ENCODE results near the gene PPP2R3B. TPM values are rescaled to one million over a fixed set of nuclear protein-coding genes. Genes with fewer than 3 reads are reported as not detected.

The PPP2R3B gene
- total and polyA plus RNA-seq, 2 of the 4 experiments (the other 2 are of a cell fraction), result 13.2 to 13.3 TPM

GRCh38 chrX:336227-336626 lies 50.5 kb downstream of the PPP2R3B start:
- 75% methylated on average over 8 of the region's 21 CpGs; no CpG with 5 or more reads in 1 of the 2 experiments for WGBS, 2 experiments (ENCODE audit: extremely low coverage in 2 of 2, insufficient read length in 1 of 2)
- no peak for ATAC-seq (ENCODE audit: low read depth)
- H3K18ac ChIP-seq (ENCODE audit: low read depth, low read length), result no peak overlapping the region

More at GRCh38 chrX:336227-336626, 50.5 kb downstream of the PPP2R3B start:
- no peak overlapping the region for H2BK5ac ChIP-seq (ENCODE audit: low read depth, low read length, poor library complexity, severe bottlenecking)
- no peak overlapping the region for H2BK20ac ChIP-seq (ENCODE audit: low read depth, low read length)
- peaks cover 3% of the 10 kb centered on the region for H3K4me1 ChIP-seq (ENCODE audit: control insufficient read depth, insufficient read depth, low read length)
- BruUV-seq (replicated peaks), result no TSS peak
- H3K4ac ChIP-seq (ENCODE audit: low read depth, low read length), result no peak overlapping the region
- in situ Hi-C loops (cut with MboI; ENCODE audit: low sequenced_read_pairs), result no loop called here
- H3K9me1 ChIP-seq (ENCODE audit: insufficient read depth, low read length), result no peaks in the 10 kb centered on the region
- peaks cover 26% of the 10 kb centered on the region; the same call in 1 of the 2 replicates for H3K36me3 ChIP-seq (ENCODE audit: control insufficient read depth, insufficient read depth, low read length)
- H2AK9ac ChIP-seq (replicated peaks; ENCODE audit: low read depth, low read length, poor library complexity), result no peak overlapping the region
- no peak for TF ChIP-seq MXI1 (IDR thresholded peaks at IDR 0.05; ENCODE audit: borderline replicate concordance, low read depth, low read length)
- no peak for TF ChIP-seq CEBPB (IDR thresholded peaks at IDR 0.05; ENCODE audit: low read depth, low read length)
- no peak for TF ChIP-seq RCOR1 (IDR thresholded peaks at IDR 0.05; ENCODE audit: insufficient replicate concordance, low read length)
- TF ChIP-seq RAD21 (IDR thresholded peaks at IDR 0.05; ENCODE audit: low read length), result no peak
- TF ChIP-seq POLR2A (IDR thresholded peaks at IDR 0.05; ENCODE audit: low read depth, low read length), result no peak
- TF ChIP-seq NFE2L2 (IDR thresholded peaks at IDR 0.05; ENCODE audit: low read depth, low read length), result no peak
- no peak for TF ChIP-seq CTCF (conservative IDR thresholded peaks at IDR 0.05; ENCODE audit: low read depth, low read length)
- no peak for TF ChIP-seq MAFK (IDR thresholded peaks at IDR 0.05; ENCODE audit: low read depth, low read length)
- TF ChIP-seq, protein P1, sequence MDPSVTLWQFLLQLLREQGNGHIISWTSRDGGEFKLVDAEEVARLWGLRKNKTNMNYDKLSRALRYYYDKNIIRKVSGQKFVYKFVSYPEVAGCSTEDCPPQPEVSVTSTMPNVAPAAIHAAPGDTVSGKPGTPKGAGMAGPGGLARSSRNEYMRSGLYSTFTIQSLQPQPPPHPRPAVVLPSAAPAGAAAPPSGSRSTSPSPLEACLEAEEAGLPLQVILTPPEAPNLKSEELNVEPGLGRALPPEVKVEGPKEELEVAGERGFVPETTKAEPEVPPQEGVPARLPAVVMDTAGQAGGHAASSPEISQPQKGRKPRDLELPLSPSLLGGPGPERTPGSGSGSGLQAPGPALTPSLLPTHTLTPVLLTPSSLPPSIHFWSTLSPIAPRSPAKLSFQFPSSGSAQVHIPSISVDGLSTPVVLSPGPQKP (IDR thresholded peaks at IDR 0.05; ENCODE audit: borderline replicate concordance, low read depth, low read length), result no peak
- TF ChIP-seq, protein P2, sequence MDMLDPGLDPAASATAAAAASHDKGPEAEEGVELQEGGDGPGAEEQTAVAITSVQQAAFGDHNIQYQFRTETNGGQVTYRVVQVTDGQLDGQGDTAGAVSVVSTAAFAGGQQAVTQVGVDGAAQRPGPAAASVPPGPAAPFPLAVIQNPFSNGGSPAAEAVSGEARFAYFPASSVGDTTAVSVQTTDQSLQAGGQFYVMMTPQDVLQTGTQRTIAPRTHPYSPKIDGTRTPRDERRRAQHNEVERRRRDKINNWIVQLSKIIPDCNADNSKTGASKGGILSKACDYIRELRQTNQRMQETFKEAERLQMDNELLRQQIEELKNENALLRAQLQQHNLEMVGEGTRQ (IDR thresholded peaks at IDR 0.05; ENCODE audit: low read depth, low read length), result no peak
- TF ChIP-seq MAZ (IDR thresholded peaks at IDR 0.05; ENCODE audit: borderline replicate concordance, low read depth, low read length), result no peak
- no peak for TF ChIP-seq CHD1 (IDR thresholded peaks at IDR 0.05; ENCODE audit: low read depth, low read length)
- H3K9ac ChIP-seq (ENCODE audit: low read depth, low read length), result no peak overlapping the region
- POLR2A ChIA-PET (ENCODE audit: unreplicated experiment), result no interaction called here
- H2AK5ac ChIP-seq (ENCODE audit: low read depth, low read length), result no peak overlapping the region
- intact Hi-C loops (cut with micrococcal nuclease), result no loop called here
- H4K5ac ChIP-seq (ENCODE audit: low read depth, low read length), result no peak overlapping the region
- CTCF ChIA-PET, result no interaction called here
- H3K56ac ChIP-seq (ENCODE audit: extremely low read depth, insufficient read depth, low read length), result no peak overlapping the region
- no peak overlapping the region for H3K4me3 ChIP-seq (ENCODE audit: insufficient read depth, low read depth, low read length)
- no peak overlapping the region for H3K23ac ChIP-seq (ENCODE audit: low read depth, low read length)
- no peak for DNase-seq
- no peak overlapping the region for H4K8ac ChIP-seq (ENCODE audit: low read depth in 2 of 2, low read length in 2 of 2)
- H2BK120ac ChIP-seq (ENCODE audit: low read depth, low read length), result no peak overlapping the region
- no peaks in the 10 kb centered on the region; the same call in 1 of the 2 replicates for H4K20me1 ChIP-seq (ENCODE audit: insufficient read depth, low read length)
- dilution Hi-C loops (cut with HindIII; ENCODE audit: low sequenced_read_pairs, unreplicated experiment), result no loop called here
- H4K91ac ChIP-seq (ENCODE audit: insufficient read depth, low read depth, low read length), result no peak overlapping the region
- H3K79me1 ChIP-seq (ENCODE audit: low read depth in 1 of 2, low read length in 2 of 2), result no peaks in the 10 kb centered on the region
- H3K14ac ChIP-seq (replicated peaks; ENCODE audit: low read depth, low read length), result no peak overlapping the region
- H3K4me2 ChIP-seq (ENCODE audit: low read depth, low read length), result no peak overlapping the region
- H2AFZ ChIP-seq (replicated peaks; ENCODE audit: low read length, poor library complexity), result no peak overlapping the region
- H3K9me3 ChIP-seq (ENCODE audit: control insufficient read depth, insufficient read depth, low read length), result peaks cover 3% of the 10 kb centered on the region; the same call in 1 of the 2 replicates
- no peak overlapping the region for H2BK15ac ChIP-seq (ENCODE audit: low read depth, low read length)
- no peak overlapping the region for H3K27ac ChIP-seq (ENCODE audit: insufficient read depth, low read length)
- no peaks in the 10 kb centered on the region for H3K27me3 ChIP-seq (ENCODE audit: control insufficient read depth, insufficient read depth, low read length)
